Prostate gland (tissue), 2 donors: ENCODE results near the gene ZNF814. TPM values are rescaled to one million over a fixed set of nuclear protein-coding genes. Genes with fewer than 3 reads are reported as not detected.
"Not testable (repeated sequence)": the region's sequence is repeated elsewhere in the genome, so short reads cannot be mapped to it uniquely, and the experiment has no call there.

Experiments
- DNase-seq: peaks from one replicate; pipeline ENCODE4 v3.0.0-alpha.2; 2019; ENCODE audit warnings: low spot score
- H3K27ac ChIP-seq, 2 donors: fragments of 200-600 bp; sonication (generic); 2 replicates each; pipeline ENCODE4 v1.5.1; 2017 to 2019
- H3K27me3 ChIP-seq: fragments of 200-600 bp; sonication (generic); replicated peaks from 2 replicates; pipeline ENCODE4 v1.5.1; 2019; ENCODE audit not compliant: insufficient read depth
- H3K36me3 ChIP-seq, 2 donors: fragments of 200-600 bp; sonication (generic); 1 replicate in 1 of 2; 2 replicates in 1 of 2; pipeline versions ENCODE4 v1.5.1 to v1.8.1; 2017 to 2019
- H3K4me1 ChIP-seq: fragments of 200-600 bp; sonication (generic); replicated peaks from 2 replicates; pipeline ENCODE4 v1.5.1; 2019
- H3K4me3 ChIP-seq, 2 donors: fragments of 200-600 bp; sonication (generic); 2 replicates each; pipeline ENCODE4 v1.5.1; 2017 to 2019
- H3K9me3 ChIP-seq: fragments of 200-600 bp; sonication (generic); 2 replicates; pipeline ENCODE4 v1.5.1; 2017
- CTCF ChIP-seq, 4 experiments: fragments of 200-600 bp in 2 of 4; fragments of 450-650 bp in 2 of 4; sonication (generic) in 2 of 4; IDR thresholded peaks; 1 replicate in 3 of 4; 2 replicates in 1 of 4; pipeline ENCODE4 v1.5.1; 2016 to 2019; ENCODE audit warnings: antibody characterized with exemption in 4 of 4, mild to moderate bottlenecking in 2 of 4, moderate library complexity in 2 of 4
- POLR2A ChIP-seq: fragments of 450-650 bp; IDR thresholded peaks from one replicate; pipeline ENCODE4 v1.6.1; 2016; ENCODE audit warnings: antibody characterized with exemption, mild to moderate bottlenecking
- POLR2AphosphoS5 ChIP-seq: sonication (generic); formaldehyde crosslinking; IDR thresholded peaks from one replicate; pipeline ENCODE4 v1.6.1; 2017; ENCODE audit warnings: antibody characterized with exemption
- WGBS: methylation state at CpG from one replicate; pipeline ENCODE4 v1.1.5; 2018; 5-methylcytosine and 5-hydroxymethylcytosine counted together
- intact Hi-C: fragments of 100-400 bp; cut with DNase I; formaldehyde crosslinking; loops from one replicate; pipeline ENCODE4 v1.14.2; 2022
- total RNA-seq, 2 donors: library from RNA; depleted of rRNA; stranded (reverse); fragments of >200 nt; gene quantifications; one replicate each; pipeline ENCODE4 v1.1.0, GENCODE V29; 2016

The ZNF814 gene
- total RNA-seq, 2 donors from 2014 or later: 12.2 to 31.0 TPM

GRCh38 chr19:57916168-57916995 is 27.5 kb upstream of the ZNF814 start, which contains the start of gene ZNF417:
Gene ZNF417, minus strand, starts transcription at chr19:57916592. Its CDS starts 181 bp downstream, at chr19:57916411.
- H3K9me3 ChIP-seq, H3K36me3 ChIP-seq, intact Hi-C loops, H3K27me3 ChIP-seq, H3K4me1 ChIP-seq: not testable (repeated sequence)
- Histone ChIP-seq H3K27ac (peak within 1 kb of the TSS; percentile 63 to 75), H3K4me3 (peak within 1 kb of the TSS; percentile 74 to 92)
- peak; percentile 89 for DNase-seq
- peak in 2 of 4 experiments; percentile 35 to 51 for TF ChIP-seq CTCF (IDR thresholded peaks at IDR 0.05)
- peak; percentile 36 for TF ChIP-seq POLR2A
- peak; percentile 96 for TF ChIP-seq POLR2AphosphoS5
- under 1% methylated on average over 51 of the region's 51 CpGs for WGBS

- Histone ChIP-seq H3K9me3 (no peaks in the 10 kb centered on the region), H3K36me3 (peaks cover 6 to 7% of the 10 kb centered on the region in 2 donors), H3K4me3 (no peak overlapping the region), H3K27me3 (no peaks in the 10 kb centered on the region), H3K4me1 (no peaks in the 10 kb centered on the region), H3K27ac (no peak overlapping the region)
- intact Hi-C loops: no loop called here
- 86% methylated on average over 3 of the region's 3 CpGs for WGBS
- TF ChIP-seq POLR2AphosphoS5 (no peak), CTCF (IDR thresholded peaks at IDR 0.05) (no peak), POLR2A (no peak)
- no peak for DNase-seq
Measured at GRCh38 chr19:57914531-57914930, 25.7 kb upstream of the ZNF814 start.

- Histone ChIP-seq H3K4me3 (no peak overlapping the region), H3K4me1 (no peaks in the 10 kb centered on the region), H3K9me3 (no peaks in the 10 kb centered on the region), H3K27ac (no peak overlapping the region), H3K27me3 (no peaks in the 10 kb centered on the region), H3K36me3 (peaks cover 6 to 7% of the 10 kb centered on the region in 2 donors)
- WGBS: 85% methylated on average over 3 of the region's 3 CpGs
- TF ChIP-seq POLR2AphosphoS5: no peak
- no peak for TF ChIP-seq POLR2A
- no peak for TF ChIP-seq CTCF (IDR thresholded peaks at IDR 0.05)
- DNase-seq: no peak
- intact Hi-C loops: no loop called here
Measured at GRCh38 chr19:57907394-57907793, 18.6 kb upstream of the ZNF814 start.

GRCh38 chr19:57905258-57905657 is 16.4 kb upstream of the ZNF814 start:
- H3K9me3 ChIP-seq: no peaks in the 10 kb centered on the region
- H3K4me1 ChIP-seq: no peaks in the 10 kb centered on the region
- WGBS: 86% methylated on average over 6 of the region's 6 CpGs
- peaks cover 2 to 4% of the 10 kb centered on the region in 2 donors for H3K36me3 ChIP-seq
- no peaks in the 10 kb centered on the region for H3K27me3 ChIP-seq
- intact Hi-C loops: no loop called here
- TF ChIP-seq POLR2AphosphoS5 (no peak), CTCF (IDR thresholded peaks at IDR 0.05) (no peak), POLR2A (no peak)
- H3K27ac ChIP-seq: no peak overlapping the region
- no peak overlapping the region for H3K4me3 ChIP-seq
- no peak for DNase-seq
